ENCODE measurements around the gene KERA.

The KERA gene

GRCh38 chr12:91073426-91073825, 15.6 kb upstream of the KERA start:
- DNase-seq, result no peak

DNA sequence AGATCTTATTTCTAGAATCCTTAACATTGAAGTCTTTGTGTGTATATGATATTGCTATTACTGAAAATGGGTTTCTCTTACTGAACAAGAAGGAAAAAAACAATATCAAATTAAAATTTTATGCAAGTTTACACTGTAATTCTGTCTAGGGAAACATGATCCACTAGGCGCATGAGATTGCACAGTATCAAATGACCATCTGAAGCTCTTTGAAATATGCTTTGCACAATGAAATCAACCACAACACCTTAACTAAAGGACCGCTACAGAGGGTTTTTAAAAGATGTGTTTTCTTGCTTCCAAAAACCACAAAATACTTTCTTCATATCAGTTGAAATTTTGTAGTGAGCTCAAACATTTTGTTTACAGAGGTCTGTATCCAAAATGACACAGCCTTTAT, 15.1 kb upstream of the KERA start:
- no peak for DNase-seq

DNA sequence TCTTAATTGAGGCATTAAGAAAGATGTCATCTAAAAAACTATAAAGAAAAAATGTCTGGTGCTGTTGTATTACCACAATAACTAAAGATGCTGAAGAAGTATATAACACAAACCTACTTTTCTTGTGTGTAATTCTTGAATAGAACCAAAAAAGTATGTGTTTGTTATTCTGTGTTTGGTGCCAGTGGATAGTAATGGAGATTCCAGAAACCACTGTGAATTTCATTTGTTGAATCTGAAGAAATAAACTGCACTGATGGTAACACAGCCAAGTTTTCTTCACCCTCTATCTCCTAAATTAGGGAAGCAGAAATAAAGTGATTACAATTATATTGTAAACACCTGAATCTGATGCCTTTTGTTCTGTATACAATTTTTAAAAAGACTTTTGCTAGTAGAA, 13.1 kb upstream of the KERA start:
- no peak for DNase-seq

DNA sequence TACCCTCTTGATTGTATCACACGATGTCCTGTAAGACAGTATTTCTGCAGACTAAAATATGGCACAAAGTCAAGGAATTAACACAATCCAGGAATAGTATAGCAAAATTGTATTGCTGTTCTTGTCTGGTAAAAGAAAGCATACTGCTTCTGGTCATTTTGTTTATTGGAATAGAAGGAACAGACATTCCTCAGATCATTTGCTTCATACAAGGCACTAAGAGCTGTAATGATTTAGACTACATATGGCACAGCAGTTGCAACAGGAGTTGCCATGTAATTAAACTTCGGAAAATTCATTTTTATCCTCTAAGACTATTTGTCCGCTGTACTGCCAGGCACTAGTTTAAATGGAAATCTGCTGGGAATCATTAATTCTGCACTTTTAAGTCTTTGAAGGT, 7.6 kb upstream of the KERA start:
- no peak for DNase-seq

DNA sequence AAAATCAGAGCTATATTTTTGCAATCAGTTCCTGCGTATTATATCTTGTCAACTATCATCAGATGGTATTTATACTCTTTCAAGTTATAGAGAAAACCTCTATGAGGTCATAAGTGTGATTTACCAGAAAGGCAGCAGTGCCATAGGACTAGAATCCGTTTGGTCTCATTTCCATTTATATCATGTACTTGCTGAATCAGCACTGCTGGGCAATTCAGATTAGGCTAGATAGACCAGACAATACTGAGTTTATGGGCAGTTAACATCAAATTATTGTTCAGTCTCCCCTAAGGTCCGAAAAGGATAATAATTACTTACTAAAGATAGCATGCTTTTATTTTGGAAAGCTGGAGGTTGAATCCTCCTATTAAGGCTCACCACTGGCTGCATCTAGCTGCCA, 6.8 kb upstream of the KERA start:
- no peak for DNase-seq

- DNase-seq, result no peak
Observed at GRCh38 chr12:91061091-91061490, 3.3 kb upstream of the KERA start.

DNA sequence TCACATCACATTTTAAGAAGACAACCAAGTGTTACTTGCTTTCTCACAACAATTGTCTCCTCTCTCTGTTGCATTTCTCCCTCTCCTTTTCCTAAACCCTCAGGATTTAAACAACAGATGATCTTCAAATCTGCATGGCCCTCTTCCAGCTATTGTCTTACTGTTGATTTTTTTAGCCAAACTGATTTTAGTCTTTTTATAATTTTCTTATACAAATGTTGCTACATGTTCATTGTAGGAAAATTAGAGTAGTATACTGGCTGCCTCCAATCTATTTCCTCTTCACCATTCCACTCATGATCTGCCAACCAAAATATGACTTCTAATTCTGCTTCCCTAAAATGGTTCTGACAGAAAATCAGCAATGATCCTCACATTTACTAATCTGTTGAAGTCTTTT, 1.4 kb upstream of the KERA start:
- no peak for DNase-seq

DNA sequence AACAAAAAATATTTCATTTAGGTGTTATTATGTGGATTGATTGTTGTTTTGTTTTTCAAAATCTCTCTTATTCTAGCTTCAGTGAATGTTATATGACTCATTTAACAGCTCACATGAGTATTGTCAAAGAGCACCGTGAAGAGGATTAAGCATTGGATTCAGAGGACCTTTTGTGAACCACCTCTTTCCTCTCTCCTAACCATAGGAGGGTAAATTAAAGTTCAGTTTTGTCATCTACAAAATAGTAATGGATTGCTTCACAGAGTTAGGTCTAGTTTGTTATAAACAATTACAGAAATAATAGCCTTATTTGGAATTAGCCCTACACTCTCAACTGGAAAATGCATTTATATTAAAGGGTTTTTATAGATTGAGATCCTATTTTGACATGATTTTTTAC, 962 bp upstream of the KERA start:
- DNase-seq, result no peak

DNA sequence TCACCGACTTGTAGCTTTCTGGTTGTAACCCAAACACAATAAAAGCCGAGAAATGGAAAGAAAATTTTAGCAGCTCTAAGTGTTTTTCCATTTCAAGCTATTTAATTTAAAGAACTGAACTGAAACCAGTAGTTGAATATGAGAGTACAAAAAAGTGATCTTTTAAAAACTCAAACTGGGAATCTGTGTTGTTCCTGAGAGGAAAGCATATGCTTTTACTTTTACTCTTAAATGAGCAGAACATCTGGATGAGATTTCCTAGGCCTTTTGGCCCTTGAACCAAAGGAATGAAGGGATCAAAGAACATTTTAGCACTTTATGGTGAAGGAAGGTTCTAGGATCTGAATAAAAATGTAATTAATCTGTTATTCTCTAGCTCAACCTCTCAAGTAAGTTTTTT, 1.3 kb downstream of the KERA start:
- DNase-seq, result no peak

DNA sequence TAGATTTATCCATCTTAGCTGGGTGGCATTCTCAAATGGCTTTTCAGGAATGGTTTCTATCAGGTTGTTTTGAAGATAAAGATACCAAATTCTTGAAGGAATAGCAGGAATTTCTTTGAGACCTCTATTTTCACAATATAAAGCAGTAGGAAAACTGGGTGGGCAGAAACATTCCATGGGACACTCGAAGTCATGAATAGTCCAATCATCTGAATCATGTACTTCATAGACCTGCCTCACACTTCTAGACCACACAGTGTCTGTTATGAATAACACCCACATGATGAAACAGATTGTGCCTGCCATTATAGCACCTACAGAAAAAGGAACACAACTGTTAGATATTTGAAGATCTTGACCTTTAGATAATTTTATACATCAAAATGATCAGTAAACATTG, 1.8 kb downstream of the KERA start:
- no peak for DNase-seq

GRCh38 chr12:91053951-91054715, 3.7 kb downstream of the KERA start:
- DNase-seq, result no peak

DNA sequence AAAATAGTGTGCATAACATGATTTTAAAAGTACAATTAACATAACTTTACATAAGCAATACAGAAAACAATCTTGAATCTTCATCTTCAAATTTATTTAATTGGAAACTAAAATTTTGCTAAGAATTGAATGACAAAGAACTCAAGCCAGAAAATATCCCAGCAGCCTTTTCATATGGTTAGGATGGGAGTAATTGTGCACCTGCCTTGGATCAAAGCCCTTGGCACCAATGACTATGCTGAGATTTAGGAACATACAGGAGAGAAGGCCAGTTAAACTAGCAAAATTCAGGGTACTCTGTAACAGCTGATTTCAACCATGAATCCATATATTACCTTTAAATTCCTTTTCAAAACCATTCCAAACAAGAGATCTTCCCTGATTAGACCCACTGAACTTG, 5.8 kb downstream of the KERA start:
- DNase-seq, result no peak

DNA sequence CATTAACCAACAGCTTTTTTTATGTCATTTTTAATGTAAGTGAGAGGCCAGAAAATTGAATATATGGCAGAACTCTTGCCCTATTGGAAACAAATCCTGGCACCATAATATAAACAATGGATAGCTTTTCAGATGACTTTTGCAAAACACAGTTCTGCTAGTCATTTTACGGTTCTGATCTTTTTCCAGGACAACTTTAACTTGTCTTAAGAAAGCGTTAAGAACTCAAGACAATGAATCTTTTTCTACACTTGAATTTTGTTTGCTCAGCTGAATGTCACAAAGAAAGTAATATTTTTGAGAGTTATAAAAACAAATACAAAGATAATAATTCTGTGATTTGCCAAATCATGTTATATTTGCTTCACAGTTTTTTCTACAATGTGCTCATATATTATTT, 13.2 kb downstream of the KERA start:
- DNase-seq, result no peak

DNA sequence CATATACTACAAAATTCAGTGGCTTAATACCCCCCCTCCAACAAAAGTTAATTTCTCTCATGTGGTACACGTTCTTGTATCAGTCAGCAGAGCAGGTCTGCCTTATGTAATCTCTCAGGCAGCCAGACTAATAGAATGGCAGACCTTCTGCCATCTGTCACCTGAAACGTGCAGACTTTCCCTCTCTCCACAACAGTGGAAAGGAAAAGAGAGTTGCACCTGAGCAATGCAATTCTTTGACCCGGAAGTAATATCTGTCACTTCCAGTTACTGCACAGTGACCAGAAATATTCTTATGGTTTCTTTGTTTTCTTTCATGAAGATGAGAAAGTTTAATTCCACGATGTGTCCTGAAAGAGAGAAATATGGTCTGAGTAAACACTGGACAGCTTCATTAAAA, 14.4 kb downstream of the KERA start:
- no peak for DNase-seq

GRCh38 chr12:91040096-91040755, 17.6 kb downstream of the KERA start:
- no peak for DNase-seq

- no peak for DNase-seq
Observed at GRCh38 chr12:91037276-91037675, 20.5 kb downstream of the KERA start.

DNA sequence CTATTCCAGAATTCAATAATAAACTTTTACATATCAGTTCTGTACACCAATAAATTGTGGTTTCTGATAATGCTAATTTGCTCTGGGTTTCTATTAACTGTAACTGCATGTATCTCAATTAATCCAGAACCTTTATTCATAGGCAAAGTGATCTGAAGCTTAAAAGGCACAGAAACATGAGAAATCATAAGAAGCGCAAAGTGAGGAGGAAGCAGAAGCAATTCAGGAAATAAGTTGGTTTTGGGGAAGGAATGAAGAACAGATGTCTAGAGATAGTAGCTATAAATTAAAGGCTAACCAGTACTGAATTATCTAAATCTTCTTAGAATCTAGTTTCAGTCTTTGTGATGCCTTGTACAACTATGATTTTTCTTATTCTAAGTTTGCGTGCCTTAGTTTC, 24.6 kb downstream of the KERA start:
- DNase-seq, result no peak

GRCh38 chr12:91023326-91024004, 34.4 kb downstream of the KERA start:
- no peak for DNase-seq

DNA sequence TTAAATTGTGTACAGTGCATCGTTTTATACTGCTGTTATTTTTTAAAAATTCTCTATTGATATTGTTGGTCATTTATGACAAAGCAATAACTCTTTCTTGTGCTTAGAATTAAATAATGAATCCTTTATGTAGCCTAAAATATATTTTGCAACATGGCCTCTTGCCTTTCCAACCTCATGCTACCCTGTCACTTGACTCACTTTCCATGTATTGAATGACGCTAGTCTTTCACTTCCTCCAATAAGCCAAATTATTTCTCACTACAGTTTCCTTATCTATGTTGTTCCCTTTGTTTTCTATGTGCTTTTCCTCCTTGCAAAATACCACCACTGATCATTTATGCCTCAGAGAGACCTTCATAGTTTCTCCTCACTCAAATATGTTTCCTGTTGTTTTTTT, 36.7 kb downstream of the KERA start:
- DNase-seq, result no peak

GRCh38 chr12:91019455-91019854, 38.4 kb downstream of the KERA start:
- no peak for DNase-seq

DNA sequence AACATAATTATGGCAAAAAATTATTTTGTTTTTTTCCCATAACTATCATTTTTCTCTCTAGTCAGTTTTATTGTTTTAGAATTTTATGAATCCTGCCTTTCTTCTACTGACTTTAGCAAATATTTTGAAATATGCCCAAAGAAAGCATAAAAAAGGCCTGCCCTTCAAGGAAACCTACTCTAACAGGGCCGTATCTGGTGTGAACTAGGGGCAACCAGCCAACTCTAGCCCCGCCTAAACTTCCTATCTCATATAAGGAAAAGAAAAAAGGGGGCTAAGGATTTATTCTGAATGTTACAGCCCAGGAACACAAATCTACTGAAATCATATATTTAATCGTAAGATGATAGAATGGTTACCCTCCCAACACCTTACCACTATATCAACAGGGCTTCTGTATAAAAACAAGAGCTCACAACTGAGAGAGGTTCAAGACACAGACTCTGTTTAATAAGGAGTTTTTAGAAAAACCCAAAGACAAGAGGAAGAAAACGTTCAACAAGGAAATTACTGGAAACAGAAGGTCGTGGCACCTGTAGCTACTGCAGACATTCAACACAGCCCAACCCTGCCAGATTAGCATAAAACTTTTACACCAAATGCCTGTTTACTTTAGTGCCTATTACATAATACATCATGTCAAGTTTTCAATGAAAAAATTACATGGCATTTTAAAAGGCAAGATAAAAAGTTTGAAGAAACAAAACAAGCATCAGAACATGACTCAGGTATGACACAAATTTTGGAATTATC, 40.1 kb downstream of the KERA start:
- DNase-seq, result no peak

DNA sequence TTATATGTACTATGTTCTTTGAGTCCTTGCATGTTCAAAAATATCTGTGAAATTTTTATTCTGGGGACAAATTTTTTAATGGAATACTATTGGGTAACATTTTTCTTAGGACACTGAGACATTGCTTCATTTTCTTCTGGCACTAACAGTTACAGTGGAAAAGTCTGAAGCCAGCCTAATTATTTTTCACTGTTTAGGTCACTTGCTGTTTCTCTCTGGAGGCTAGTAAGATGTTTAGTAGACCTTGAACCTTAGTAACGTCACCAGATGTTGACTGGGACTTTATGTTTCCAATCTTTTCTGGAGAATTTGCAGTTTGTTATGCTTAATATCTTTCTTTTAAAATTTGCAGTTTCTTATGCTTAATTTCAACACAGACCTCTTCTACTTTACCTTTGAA, 40.8 kb downstream of the KERA start:
- DNase-seq, result no peak

GRCh38 chr12:91009319-91009950, 48.4 kb downstream of the KERA start:
- DNase-seq, result no peak
